ENCODE results near the gene ARNT2.

DNA sequence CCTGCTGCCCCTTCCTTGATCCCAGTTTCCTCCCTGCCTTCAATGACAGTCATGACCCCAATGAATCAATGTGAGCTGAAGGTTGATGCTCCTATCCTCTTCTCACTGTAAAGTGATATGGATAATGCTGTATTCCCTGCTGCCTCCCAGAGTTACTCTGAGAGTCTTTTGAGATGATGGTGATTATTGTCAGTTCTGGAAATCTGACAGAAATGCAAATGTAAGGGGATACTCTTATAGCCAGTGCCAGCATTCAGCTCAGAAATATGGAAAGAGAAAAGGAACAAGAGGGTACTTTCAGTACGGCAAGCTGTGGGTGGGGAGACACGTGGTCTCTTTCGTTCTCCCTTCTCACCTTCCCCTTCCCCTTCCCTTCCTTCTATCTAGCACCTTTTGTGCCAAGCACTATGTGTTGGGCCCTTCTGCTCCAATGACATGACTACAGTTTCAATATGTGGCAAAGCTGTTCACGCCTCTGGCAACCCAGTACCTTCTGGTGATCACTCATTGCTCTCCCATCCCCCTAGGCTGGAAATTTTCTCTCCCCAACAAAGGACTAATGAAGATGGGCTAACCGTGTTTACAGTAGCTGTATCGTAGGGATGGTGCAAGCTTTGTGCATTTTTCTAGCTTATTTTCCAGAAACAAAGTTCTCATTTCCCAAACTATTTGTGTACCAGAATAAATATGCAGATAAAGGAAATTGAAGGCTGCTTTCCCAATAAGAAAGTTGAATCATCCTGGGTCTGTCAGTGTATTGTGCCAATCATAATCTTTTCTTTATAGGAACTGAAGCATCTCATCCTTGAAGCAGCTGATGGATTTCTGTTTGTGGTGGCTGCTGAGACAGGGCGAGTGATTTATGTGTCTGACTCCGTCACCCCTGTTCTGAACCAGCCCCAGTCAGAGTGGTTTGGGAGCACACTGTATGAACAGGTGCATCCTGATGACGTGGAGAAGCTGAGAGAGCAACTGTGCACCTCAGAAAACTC lies 70.3 kb downstream of the ARNT2 start:
- TF ChIP-seq MYC (IDR thresholded peaks at IDR 0.05; ENCODE audit: low read depth, low read length) (no peak), POLR2A (IDR thresholded peaks at IDR 0.05; ENCODE audit: extremely low read depth, insufficient read length) (no peak)
- TF ChIP-seq, protein P1, sequence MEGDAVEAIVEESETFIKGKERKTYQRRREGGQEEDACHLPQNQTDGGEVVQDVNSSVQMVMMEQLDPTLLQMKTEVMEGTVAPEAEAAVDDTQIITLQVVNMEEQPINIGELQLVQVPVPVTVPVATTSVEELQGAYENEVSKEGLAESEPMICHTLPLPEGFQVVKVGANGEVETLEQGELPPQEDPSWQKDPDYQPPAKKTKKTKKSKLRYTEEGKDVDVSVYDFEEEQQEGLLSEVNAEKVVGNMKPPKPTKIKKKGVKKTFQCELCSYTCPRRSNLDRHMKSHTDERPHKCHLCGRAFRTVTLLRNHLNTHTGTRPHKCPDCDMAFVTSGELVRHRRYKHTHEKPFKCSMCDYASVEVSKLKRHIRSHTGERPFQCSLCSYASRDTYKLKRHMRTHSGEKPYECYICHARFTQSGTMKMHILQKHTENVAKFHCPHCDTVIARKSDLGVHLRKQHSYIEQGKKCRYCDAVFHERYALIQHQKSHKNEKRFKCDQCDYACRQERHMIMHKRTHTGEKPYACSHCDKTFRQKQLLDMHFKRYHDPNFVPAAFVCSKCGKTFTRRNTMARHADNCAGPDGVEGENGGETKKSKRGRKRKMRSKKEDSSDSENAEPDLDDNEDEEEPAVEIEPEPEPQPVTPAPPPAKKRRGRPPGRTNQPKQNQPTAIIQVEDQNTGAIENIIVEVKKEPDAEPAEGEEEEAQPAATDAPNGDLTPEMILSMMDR (IDR thresholded peaks at IDR 0.05; ENCODE audit: low read depth, low read length), result no peak

All from NB4 (cell line).